GM12878 (cell line): ENCODE measurements around the gene OTUD6A. TPM values are rescaled to one million over a fixed set of nuclear protein-coding genes. Genes with fewer than 3 reads are reported as not detected.

Source experiments
- ATAC-seq: fragments of 200-7000 bp; cut with Tn5 transposase; 3 replicates; pipeline ENCODE4 v1.9.1; 2020; ENCODE audit warnings: mild to moderate bottlenecking, moderate library complexity
- BruUV-seq: library from RNA; stranded (reverse); fragments of 400-500 nt; replicated peaks from 2 replicates; lab custom pipeline; 2021; lab: Mats Ljungman, UMichigan
- CTCF ChIA-PET: fragments of 300-600 bp; sonication (Branson Sonifier 250); formaldehyde crosslinking; extraction: SDS; loops from one replicate; lab custom pipeline; 2021; ENCODE audit warnings: inconsistent platforms; lab: Yijun Ruan, JAX
- POLR2A ChIA-PET: fragments of 350-600 bp; formaldehyde crosslinking; extraction: SDS; loops from one replicate; lab custom pipeline; 2021; ENCODE audit warnings: inconsistent platforms; lab: Charles Lee
- RAD21 ChIA-PET: fragments of 300-600 bp; sonication (Branson Sonifier 250); formaldehyde crosslinking; loops from one replicate; lab custom pipeline; 2023; ENCODE audit warnings: antibody characterized with exemption; ENCODE audit not compliant: unreplicated experiment; lab: Charles Lee
- SMC1A ChIA-PET: fragments of 300-600 bp; sonication (Branson Sonifier 250); formaldehyde crosslinking; loops from one replicate; lab custom pipeline; 2023; ENCODE audit not compliant: unreplicated experiment, uncharacterized antibody; lab: Charles Lee
- DNase-seq: peaks from one replicate; pipeline ENCODE4 v3.0.0-alpha.2; 2011; ENCODE audit warnings: low read depth, low spot score
- FAIRE-seq: peaks from 3 replicates; lab custom pipeline; 2011; peaks lifted over from hg19 to GRCh38; lab: Jason Lieb, UNC
- H2AFZ ChIP-seq: 2 replicates; pipeline ENCODE4 v1.6.0; 2011; ENCODE audit warnings: low read depth, low read length, control low read depth; ENCODE audit not compliant: control insufficient read depth
- H3K27ac ChIP-seq: 2 replicates; pipeline ENCODE4 v1.5.1; 2011; ENCODE audit warnings: control low read depth; ENCODE audit not compliant: control insufficient read depth, insufficient read depth
- H3K27me3 ChIP-seq, 2 experiments: replicated peaks in 1 of 2; 2 replicates each; pipeline versions ENCODE4 v1.6.0 to v1.6.1; 2011; ENCODE audit warnings: low read length in 1 of 2; ENCODE audit not compliant: control insufficient read depth in 2 of 2, insufficient read depth in 2 of 2
- H3K36me3 ChIP-seq, 2 experiments: 2 replicates each; pipeline ENCODE4 v1.5.1; 2011; ENCODE audit warnings: low read length in 1 of 2; ENCODE audit not compliant: control insufficient read depth in 2 of 2, insufficient read depth in 2 of 2
- H3K4me1 ChIP-seq: 2 replicates; pipeline ENCODE4 v1.6.1; 2011; ENCODE audit warnings: mild to moderate bottlenecking, low read length, moderate library complexity, mixed read lengths; ENCODE audit not compliant: control insufficient read depth, insufficient read depth
- H3K4me2 ChIP-seq: 2 replicates; pipeline ENCODE4 v1.6.0; 2011; ENCODE audit warnings: control low read depth; ENCODE audit not compliant: control insufficient read depth, insufficient read depth
- H3K4me3 ChIP-seq: fragments of 200-600 bp; sonication (generic); 2 replicates; pipeline ENCODE4 v1.5.1; 2016
- H3K79me2 ChIP-seq: 2 replicates; pipeline ENCODE4 v1.6.0; 2011; ENCODE audit warnings: low read length; ENCODE audit not compliant: control insufficient read depth, insufficient read depth
- H3K9ac ChIP-seq: 2 replicates; pipeline ENCODE4 v1.8.0; 2011; ENCODE audit warnings: low read length, control low read depth, mixed read lengths; ENCODE audit not compliant: control insufficient read depth, insufficient read depth
- H3K9me3 ChIP-seq: replicated peaks from 3 replicates; pipeline ENCODE4 v1.5.1; 2011; ENCODE audit warnings: mild to moderate bottlenecking, low read length; ENCODE audit not compliant: control insufficient read depth, insufficient read depth
- H4K20me1 ChIP-seq: 2 replicates; pipeline ENCODE4 v1.6.0; 2011; ENCODE audit not compliant: control insufficient read depth, insufficient read depth
- BMI1 ChIP-seq: fragments of 450-650 bp; IDR thresholded peaks from 2 replicates; pipeline ENCODE4 v1.6.1; 2016; ENCODE audit warnings: mild to moderate bottlenecking, moderate library complexity, borderline replicate concordance
- CHD4 ChIP-seq: fragments of 200-600 bp; sonication (generic); IDR thresholded peaks from 2 replicates; pipeline ENCODE4 v1.6.1; 2016; ENCODE audit warnings: mild to moderate bottlenecking
- LARP7 ChIP-seq: fragments of 450-650 bp; IDR thresholded peaks from 2 replicates; pipeline ENCODE4 v1.6.1; 2017; ENCODE audit warnings: mild to moderate bottlenecking
- YY1 ChIP-seq: IDR thresholded peaks from 2 replicates; pipeline ENCODE4 v1.6.1; 2011; ENCODE audit warnings: low read depth, mild to moderate bottlenecking, low read length
- ZNF622 ChIP-seq: fragments of 450-650 bp; IDR thresholded peaks from 2 replicates; pipeline ENCODE4 v1.6.1; 2017; ENCODE audit warnings: mild to moderate bottlenecking, inconsistent platforms
- WGBS: methylation state at CpG from one replicate; pipeline ENCODE4 v1.1.6; 2016; ENCODE audit warnings: low lambda C conversion rate; ENCODE audit not compliant: insufficient replicate concordance, insufficient coverage; ENCODE audit errors: missing lambda C conversion rate; 5-methylcytosine and 5-hydroxymethylcytosine counted together
- in situ Hi-C: fragments of 300-500 bp; cut with MboI; formaldehyde crosslinking; loops from 9 replicates; pipeline ENCODE4 v1.14.3; 2018; ENCODE audit warnings: mixed read lengths
- intact Hi-C: fragments of 100-400 bp; cut with micrococcal nuclease; formaldehyde crosslinking; loops from one replicate; pipeline ENCODE4 v1.14.2; 2022; ENCODE audit not compliant: unreplicated experiment
- polyA plus RNA-seq, 11 experiments: library from polyadenylated mRNA; depleted of rRNA in 4 of 11; unstranded in 6 of 11; stranded (reverse) in 5 of 11; fragments of >200 nt; fragmentation: Nextera tagmentation in 4 of 11; fragmentation: Illumina TruSeq in 1 of 11; extraction: Ambion mirVana in 4 of 11; extraction: Trizol in 1 of 11; gene quantifications; 1 replicate in 1 of 11; 2 replicates in 10 of 11; pipeline versions ENCODE4 v1.2.1 to v1.2.3, GENCODE V29; 2011 to 2016; ENCODE audit warnings: inconsistent platforms in 2 of 11, missing spikeins in 2 of 11, low read depth in 1 of 11
- total RNA-seq, 4 experiments: library from RNA; depleted of rRNA in 3 of 4; stranded (reverse); fragments of >200 nt in 3 of 4; fragmentation: Illumina TruSeq in 1 of 4; extraction: Trizol in 1 of 4; gene quantifications; 2 replicates each; pipeline versions ENCODE4 v1.2.1 to v1.2.3, GENCODE V29; 2013 to 2021
- TF ChIP-seq, protein P1 (sequence below): fragments of 450-650 bp; IDR thresholded peaks from 2 replicates; pipeline ENCODE4 v1.6.1; 2017; ENCODE audit warnings: mild to moderate bottlenecking, moderate library complexity
- TF ChIP-seq, protein P2 (sequence below): IDR thresholded peaks from 2 replicates; pipeline ENCODE4 v1.6.1; 2011; ENCODE audit warnings: borderline replicate concordance, low read depth, mild to moderate bottlenecking, moderate library complexity, mixed read lengths, low read length; ENCODE audit not compliant: insufficient read depth; ENCODE audit errors: extremely low read length
- TF ChIP-seq, protein P3 (sequence below): IDR thresholded peaks from 2 replicates; pipeline ENCODE4 v1.6.1; 2011; ENCODE audit warnings: borderline replicate concordance, low read depth, mild to moderate bottlenecking, moderate library complexity, low read length; ENCODE audit not compliant: insufficient read depth, poor library complexity, severe bottlenecking
- TF ChIP-seq, protein P4 (sequence below): fragments of 450-650 bp; conservative IDR thresholded peaks from 2 replicates; pipeline ENCODE4 v1.6.1; 2017; ENCODE audit warnings: mild to moderate bottlenecking, moderate library complexity

OTUD6A gene
- total and polyA plus RNA-seq, 10 of the 15 experiments (the other 5 are each of a cell fraction or from before 2014, with no cell fraction given), result not detected

DNA sequence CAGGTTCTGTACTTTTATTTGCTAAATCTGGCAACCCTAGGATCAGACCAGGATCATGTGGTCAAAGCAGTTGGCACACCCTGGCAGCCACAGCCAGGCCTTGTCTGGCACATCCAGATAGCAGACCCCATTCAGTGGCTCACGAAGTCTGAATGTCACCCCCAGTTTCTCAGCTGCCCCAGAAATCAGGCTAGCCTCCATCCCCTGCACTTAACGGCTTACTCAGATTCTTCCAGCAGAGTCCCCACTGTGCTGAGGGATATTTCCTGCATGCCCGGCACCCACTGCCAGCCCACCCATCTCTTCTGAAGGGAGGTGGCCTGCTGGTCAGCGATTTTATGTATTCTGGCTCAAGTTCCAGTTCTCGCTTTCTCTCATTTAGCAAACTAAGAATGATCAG lies 7.9 kb upstream of the OTUD6A start:
- in situ Hi-C loops, result no loop called here

More for the DNA sequence above, 7.9 kb upstream of the OTUD6A start:
- 17% methylated on average over 5 of the region's 5 CpGs for WGBS
- Histone ChIP-seq H3K9ac (no peak overlapping the region), H4K20me1 (no peaks in the 10 kb centered on the region), H3K27ac (no peak overlapping the region), H3K9me3 (no peaks in the 10 kb centered on the region)
- intact Hi-C loops, result no loop called here
- SMC1A ChIA-PET, result no interaction called here
- DNase-seq (no peak), FAIRE-seq (no peak)
- TF ChIP-seq, protein P1, sequence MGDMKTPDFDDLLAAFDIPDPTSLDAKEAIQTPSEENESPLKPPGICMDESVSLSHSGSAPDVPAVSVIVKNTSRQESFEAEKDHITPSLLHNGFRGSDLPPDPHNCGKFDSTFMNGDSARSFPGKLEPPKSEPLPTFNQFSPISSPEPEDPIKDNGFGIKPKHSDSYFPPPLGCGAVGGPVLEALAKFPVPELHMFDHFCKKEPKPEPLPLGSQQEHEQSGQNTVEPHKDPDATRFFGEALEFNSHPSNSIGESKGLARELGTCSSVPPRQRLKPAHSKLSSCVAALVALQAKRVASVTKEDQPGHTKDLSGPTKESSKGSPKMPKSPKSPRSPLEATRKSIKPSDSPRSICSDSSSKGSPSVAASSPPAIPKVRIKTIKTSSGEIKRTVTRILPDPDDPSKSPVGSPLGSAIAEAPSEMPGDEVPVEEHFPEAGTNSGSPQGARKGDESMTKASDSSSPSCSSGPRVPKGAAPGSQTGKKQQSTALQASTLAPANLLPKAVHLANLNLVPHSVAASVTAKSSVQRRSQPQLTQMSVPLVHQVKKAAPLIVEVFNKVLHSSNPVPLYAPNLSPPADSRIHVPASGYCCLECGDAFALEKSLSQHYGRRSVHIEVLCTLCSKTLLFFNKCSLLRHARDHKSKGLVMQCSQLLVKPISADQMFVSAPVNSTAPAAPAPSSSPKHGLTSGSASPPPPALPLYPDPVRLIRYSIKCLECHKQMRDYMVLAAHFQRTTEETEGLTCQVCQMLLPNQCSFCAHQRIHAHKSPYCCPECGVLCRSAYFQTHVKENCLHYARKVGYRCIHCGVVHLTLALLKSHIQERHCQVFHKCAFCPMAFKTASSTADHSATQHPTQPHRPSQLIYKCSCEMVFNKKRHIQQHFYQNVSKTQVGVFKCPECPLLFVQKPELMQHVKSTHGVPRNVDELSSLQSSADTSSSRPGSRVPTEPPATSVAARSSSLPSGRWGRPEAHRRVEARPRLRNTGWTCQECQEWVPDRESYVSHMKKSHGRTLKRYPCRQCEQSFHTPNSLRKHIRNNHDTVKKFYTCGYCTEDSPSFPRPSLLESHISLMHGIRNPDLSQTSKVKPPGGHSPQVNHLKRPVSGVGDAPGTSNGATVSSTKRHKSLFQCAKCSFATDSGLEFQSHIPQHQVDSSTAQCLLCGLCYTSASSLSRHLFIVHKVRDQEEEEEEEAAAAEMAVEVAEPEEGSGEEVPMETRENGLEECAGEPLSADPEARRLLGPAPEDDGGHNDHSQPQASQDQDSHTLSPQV, result no peak
- TF ChIP-seq CHD4, result no peak
- TF ChIP-seq BMI1, result no peak
- TF ChIP-seq ZNF622, result no peak
- no peak for TF ChIP-seq LARP7
- TF ChIP-seq, protein P2, sequence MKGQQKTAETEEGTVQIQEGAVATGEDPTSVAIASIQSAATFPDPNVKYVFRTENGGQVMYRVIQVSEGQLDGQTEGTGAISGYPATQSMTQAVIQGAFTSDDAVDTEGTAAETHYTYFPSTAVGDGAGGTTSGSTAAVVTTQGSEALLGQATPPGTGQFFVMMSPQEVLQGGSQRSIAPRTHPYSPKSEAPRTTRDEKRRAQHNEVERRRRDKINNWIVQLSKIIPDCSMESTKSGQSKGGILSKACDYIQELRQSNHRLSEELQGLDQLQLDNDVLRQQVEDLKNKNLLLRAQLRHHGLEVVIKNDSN, result no peak
- TF ChIP-seq, protein P3, sequence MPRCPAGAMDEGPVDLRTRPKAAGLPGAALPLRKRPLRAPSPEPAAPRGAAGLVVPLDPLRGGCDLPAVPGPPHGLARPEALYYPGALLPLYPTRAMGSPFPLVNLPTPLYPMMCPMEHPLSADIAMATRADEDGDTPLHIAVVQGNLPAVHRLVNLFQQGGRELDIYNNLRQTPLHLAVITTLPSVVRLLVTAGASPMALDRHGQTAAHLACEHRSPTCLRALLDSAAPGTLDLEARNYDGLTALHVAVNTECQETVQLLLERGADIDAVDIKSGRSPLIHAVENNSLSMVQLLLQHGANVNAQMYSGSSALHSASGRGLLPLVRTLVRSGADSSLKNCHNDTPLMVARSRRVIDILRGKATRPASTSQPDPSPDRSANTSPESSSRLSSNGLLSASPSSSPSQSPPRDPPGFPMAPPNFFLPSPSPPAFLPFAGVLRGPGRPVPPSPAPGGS, result no peak
- TF ChIP-seq, protein P4, sequence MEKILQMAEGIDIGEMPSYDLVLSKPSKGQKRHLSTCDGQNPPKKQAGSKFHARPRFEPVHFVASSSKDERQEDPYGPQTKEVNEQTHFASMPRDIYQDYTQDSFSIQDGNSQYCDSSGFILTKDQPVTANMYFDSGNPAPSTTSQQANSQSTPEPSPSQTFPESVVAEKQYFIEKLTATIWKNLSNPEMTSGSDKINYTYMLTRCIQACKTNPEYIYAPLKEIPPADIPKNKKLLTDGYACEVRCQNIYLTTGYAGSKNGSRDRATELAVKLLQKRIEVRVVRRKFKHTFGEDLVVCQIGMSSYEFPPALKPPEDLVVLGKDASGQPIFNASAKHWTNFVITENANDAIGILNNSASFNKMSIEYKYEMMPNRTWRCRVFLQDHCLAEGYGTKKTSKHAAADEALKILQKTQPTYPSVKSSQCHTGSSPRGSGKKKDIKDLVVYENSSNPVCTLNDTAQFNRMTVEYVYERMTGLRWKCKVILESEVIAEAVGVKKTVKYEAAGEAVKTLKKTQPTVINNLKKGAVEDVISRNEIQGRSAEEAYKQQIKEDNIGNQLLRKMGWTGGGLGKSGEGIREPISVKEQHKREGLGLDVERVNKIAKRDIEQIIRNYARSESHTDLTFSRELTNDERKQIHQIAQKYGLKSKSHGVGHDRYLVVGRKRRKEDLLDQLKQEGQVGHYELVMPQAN, result no peak
- TF ChIP-seq YY1, result no peak
- TF ChIP-seq, all 136 proteins: peak for 0
- Histone ChIP-seq H2AFZ (no peak overlapping the region), H3K4me1 (no peaks in the 10 kb centered on the region), H3K4me2 (no peak overlapping the region), H3K79me2 (no peaks in the 10 kb centered on the region), H3K4me3 (no peak overlapping the region), H3K36me3 (no peaks in the 10 kb centered on the region), H3K27me3 (no peaks in the 10 kb centered on the region)
- ChIA-PET CTCF (no interaction called here), RAD21 (interaction anchor here (0.7 kb wide), 1 partner anchor 51 kb away, joined by 4 read pairs; no protein-coding TSS in a partner anchor), POLR2A (interaction anchor here (0.7 kb wide), 1 partner anchor 76 kb away, joined by 7 read pairs; no protein-coding TSS in a partner anchor)
- BruUV-seq, result no TSS peak
- ATAC-seq, result no peak
